Measurements from ENCODE around the gene STK38.

GRCh38 chr6:36556281-36556680, 9.0 kb upstream of the STK38 start:
- no peak for TF ChIP-seq POLR2AphosphoS5 (IDR thresholded peaks at IDR 0.05; ENCODE audit: insufficient read depth in 1 of 2, low read depth in 1 of 2)
- TF ChIP-seq, protein P1, sequence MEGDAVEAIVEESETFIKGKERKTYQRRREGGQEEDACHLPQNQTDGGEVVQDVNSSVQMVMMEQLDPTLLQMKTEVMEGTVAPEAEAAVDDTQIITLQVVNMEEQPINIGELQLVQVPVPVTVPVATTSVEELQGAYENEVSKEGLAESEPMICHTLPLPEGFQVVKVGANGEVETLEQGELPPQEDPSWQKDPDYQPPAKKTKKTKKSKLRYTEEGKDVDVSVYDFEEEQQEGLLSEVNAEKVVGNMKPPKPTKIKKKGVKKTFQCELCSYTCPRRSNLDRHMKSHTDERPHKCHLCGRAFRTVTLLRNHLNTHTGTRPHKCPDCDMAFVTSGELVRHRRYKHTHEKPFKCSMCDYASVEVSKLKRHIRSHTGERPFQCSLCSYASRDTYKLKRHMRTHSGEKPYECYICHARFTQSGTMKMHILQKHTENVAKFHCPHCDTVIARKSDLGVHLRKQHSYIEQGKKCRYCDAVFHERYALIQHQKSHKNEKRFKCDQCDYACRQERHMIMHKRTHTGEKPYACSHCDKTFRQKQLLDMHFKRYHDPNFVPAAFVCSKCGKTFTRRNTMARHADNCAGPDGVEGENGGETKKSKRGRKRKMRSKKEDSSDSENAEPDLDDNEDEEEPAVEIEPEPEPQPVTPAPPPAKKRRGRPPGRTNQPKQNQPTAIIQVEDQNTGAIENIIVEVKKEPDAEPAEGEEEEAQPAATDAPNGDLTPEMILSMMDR (IDR thresholded peaks at IDR 0.05): no peak

All from vagina (tissue), 2 donors.